Heart right ventricle (tissue), 16 donors: Measurements from ENCODE around the gene CLEC4D. TPM values are rescaled to one million over a fixed set of nuclear protein-coding genes. Genes with fewer than 3 reads are reported as not detected.
"Not testable (repeated sequence)": the region's sequence is repeated elsewhere in the genome, so short reads cannot be mapped to it uniquely, and the experiment has no call there.

Source experiments
- ATAC-seq, 8 donors: fragments of 200-7000 bp; cut with Tn5 transposase; one replicate each; pipeline ENCODE4 v1.9.1; 2020; ENCODE audit warnings: mild to moderate bottlenecking in 8 of 8, moderate library complexity in 8 of 8, moderate number of reproducible peaks in 1 of 8
- DNase-seq, 2 donors: peaks; one replicate each; pipeline ENCODE4 v3.0.0-alpha.2; 2020
- H3K27ac ChIP-seq, 10 donors: fragments of 200-600 bp; sonication (generic) in 2 of 10; one replicate each; pipeline versions ENCODE4 v1.5.0 to v1.8.0; 2020 to 2022; ENCODE audit warnings: mild to moderate bottlenecking in 3 of 10
- H3K27me3 ChIP-seq, 7 donors: fragments of 200-600 bp; one replicate each; pipeline ENCODE4 v1.8.0; 2021 to 2022; ENCODE audit warnings: mild to moderate bottlenecking in 2 of 7
- H3K36me3 ChIP-seq, 9 donors: fragments of 200-600 bp; sonication (generic) in 1 of 9; one replicate each; pipeline versions ENCODE4 v1.5.0 to v1.8.0; 2020 to 2022; ENCODE audit warnings: mild to moderate bottlenecking in 2 of 9
- H3K4me1 ChIP-seq, 9 donors: fragments of 200-600 bp; sonication (generic) in 1 of 9; one replicate each; pipeline versions ENCODE4 v1.5.0 to v1.8.0; 2020 to 2022; ENCODE audit warnings: mild to moderate bottlenecking in 4 of 9
- H3K4me3 ChIP-seq, 10 donors: fragments of 200-600 bp; sonication (generic) in 2 of 10; one replicate each; pipeline versions ENCODE4 v1.5.0 to v1.8.0; 2020 to 2022; ENCODE audit warnings: mild to moderate bottlenecking in 7 of 10, moderate library complexity in 2 of 10
- H3K9me3 ChIP-seq, 11 donors: fragments of 200-600 bp in 10 of 11; sonication (generic) in 2 of 11; one replicate each; pipeline versions ENCODE4 v1.5.0 to v1.8.0; 2013 to 2022; ENCODE audit warnings: mild to moderate bottlenecking in 2 of 11, control low read depth in 1 of 11, moderate library complexity in 1 of 11
- WGBS, 2 donors: extraction: QIAGEN DNeasy Blood & Tissue Kit; methylation state at CpG; one replicate each; pipeline ENCODE4 v1.1.7; 2013; ENCODE audit warnings: inconsistent platforms in 1 of 2; 5-methylcytosine and 5-hydroxymethylcytosine counted together
- intact Hi-C, 10 donors: fragments of 100-400 bp; cut with DNase I; formaldehyde crosslinking; loops; one replicate each; pipeline versions ENCODE4 v1.11.1 to v1.14.2; 2022
- polyA plus RNA-seq, 2 donors: library from polyadenylated mRNA; stranded (reverse); fragments of 200-250 nt; gene quantifications; one replicate each; pipeline ENCODE4 v1.2.3, GENCODE V29; 2013
- total RNA-seq, 10 donors: library from RNA; stranded (reverse); fragmentation: NEBNext Ultra II Directional in 3 of 10; extraction: Animal tissue kit (Norgen Biotek cat#: 25700) in 3 of 10; gene quantifications; one replicate each; pipeline versions ENCODE4 v1.2.1 to v1.2.4, GENCODE V29; 2021 to 2023
- TF ChIP-seq, protein P1 (sequence below), 9 donors: fragments of 200-600 bp; sonication (generic) in 2 of 9; IDR thresholded peaks; one replicate each; pipeline versions ENCODE4 v1.5.0 to v1.8.0; 2021 to 2022; ENCODE audit warnings: antibody characterized with exemption in 9 of 9, mild to moderate bottlenecking in 5 of 9, moderate library complexity in 1 of 9
- donor health status: Arrhythmogenic right ventricular cardiomyopathy.
- donor health status: ischemic (EF 13 %, LVEDD 7.1; RV severe dilation, severe dysfunction).
- donor health status: healthy with polysubstance abuse.
- donor health status: DM: no; HTN: yes; CAD: no.
- donor health status: DM: no; HTN: no; CAD: no.
- donor health status: ischemic (EF 25% LVEDD 6.9; RV normal size, moderate dysfunction).
- donor health status: ischemic (EF 25% LVEDD 5.7; RV mildly dilated, moderate dysfunction).
- donor health status: healthy.
- donor health status: DM: yes; HTN: yes; CAD: no.
- donor health status: Ischemic cardiomyopathy.
- donor health status: ischemic (EF 35%, LVEDD 5.7; RV mildly dilated, moderate dysfunction).
- donor health status: nonischemic (EF 11% LVEDD 7.7; RV severe dilation, severe dysfunction).
- donor health status: DM: yes; HTN: yes; CAD: no.
- donor health status: PGD.
- donor health status: ischemic (EF 29% LVEDD 5.4; RV normal size, mild dysfunction).
- donor health status: nonischemic (EF 23%, LVEDD 6.1; RV moderate dilation, normal function).

CLEC4D gene
- total and polyA plus RNA-seq, 12 donors = 0.17 to 1.0 (median 0.30) TPM; not detected in 5

DNA sequence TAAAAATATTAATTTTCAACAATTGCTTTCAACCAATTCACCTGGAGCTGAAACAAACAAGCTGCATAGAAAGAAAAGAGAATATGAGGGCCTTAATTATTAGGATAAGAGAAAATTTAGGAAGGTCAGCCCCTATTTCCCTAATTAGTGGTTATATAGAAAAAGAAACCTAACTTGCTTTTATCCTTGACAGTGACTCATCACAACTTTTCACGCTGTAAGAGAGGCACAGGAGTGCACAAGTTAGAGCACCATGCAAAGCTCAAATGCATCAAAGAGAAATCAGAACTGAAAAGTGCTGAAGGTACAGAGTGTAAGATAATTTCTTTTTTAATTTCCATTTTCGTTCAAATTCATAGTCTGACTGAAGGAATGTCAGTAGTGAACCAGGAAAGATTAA is 4.7 kb downstream of the CLEC4D start:
- DNase-seq = no peak
- no peak for ATAC-seq
- Histone ChIP-seq H3K4me1 (peaks cover 0 to 19% (median 0%) of the 10 kb centered on the region in 9 donors), H3K9me3 (peaks cover 0 to 7% (median 0%) of the 10 kb centered on the region in 11 donors), H3K27me3 (peaks cover 0 to 22% (median 8%) of the 10 kb centered on the region in 7 donors), H3K36me3 (no peaks in the 10 kb centered on the region), H3K4me3 (no peak overlapping the region), H3K27ac (no peak overlapping the region)
- intact Hi-C loops = no loop called here
- WGBS, 2 donors = 61 to 65% methylated on average over 2 of the region's 2 CpGs
- TF ChIP-seq, protein P1, sequence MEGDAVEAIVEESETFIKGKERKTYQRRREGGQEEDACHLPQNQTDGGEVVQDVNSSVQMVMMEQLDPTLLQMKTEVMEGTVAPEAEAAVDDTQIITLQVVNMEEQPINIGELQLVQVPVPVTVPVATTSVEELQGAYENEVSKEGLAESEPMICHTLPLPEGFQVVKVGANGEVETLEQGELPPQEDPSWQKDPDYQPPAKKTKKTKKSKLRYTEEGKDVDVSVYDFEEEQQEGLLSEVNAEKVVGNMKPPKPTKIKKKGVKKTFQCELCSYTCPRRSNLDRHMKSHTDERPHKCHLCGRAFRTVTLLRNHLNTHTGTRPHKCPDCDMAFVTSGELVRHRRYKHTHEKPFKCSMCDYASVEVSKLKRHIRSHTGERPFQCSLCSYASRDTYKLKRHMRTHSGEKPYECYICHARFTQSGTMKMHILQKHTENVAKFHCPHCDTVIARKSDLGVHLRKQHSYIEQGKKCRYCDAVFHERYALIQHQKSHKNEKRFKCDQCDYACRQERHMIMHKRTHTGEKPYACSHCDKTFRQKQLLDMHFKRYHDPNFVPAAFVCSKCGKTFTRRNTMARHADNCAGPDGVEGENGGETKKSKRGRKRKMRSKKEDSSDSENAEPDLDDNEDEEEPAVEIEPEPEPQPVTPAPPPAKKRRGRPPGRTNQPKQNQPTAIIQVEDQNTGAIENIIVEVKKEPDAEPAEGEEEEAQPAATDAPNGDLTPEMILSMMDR (IDR thresholded peaks at IDR 0.05) = no peak

DNA sequence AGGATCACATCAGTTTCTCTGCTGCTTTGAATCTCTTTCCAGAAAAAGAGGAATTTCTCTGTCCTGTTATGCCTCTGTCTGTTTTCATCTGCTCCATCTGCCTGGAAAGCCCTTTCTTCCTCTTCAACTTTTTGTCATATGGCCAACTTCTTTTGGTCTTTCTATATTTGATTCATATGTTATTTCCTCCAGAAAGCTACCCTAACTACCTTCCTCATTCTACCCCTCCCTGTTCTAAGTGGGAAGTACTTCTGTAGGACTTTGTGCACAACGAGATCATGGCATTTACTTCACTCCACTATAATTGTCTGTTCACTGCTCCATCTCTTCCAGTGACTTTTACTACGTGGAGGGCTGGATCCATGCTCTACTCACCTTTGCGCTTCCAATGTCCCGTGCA is 5.9 kb downstream of the CLEC4D start:
- Histone ChIP-seq H3K4me3 (no peak overlapping the region), H3K27ac (peak overlapping the region in 1 of 10 donors; percentile 37), H3K27me3 (peaks cover 0 to 22% (median 8%) of the 10 kb centered on the region in 7 donors), H3K9me3 (peaks cover 0 to 16% (median 0%) of the 10 kb centered on the region in 11 donors), H3K4me1 (peaks cover 0 to 17% (median 0%) of the 10 kb centered on the region in 9 donors), H3K36me3 (no peaks in the 10 kb centered on the region)
- WGBS, 2 donors = 70 to 77% methylated on average over 4 of the region's 4 CpGs
- ATAC-seq (peak in 3 of 8 donors; percentile 38 to 59 (median 42)), DNase-seq (no peak)
- intact Hi-C loops = no loop called here
- TF ChIP-seq, protein P1 (IDR thresholded peaks at IDR 0.05) = no peak

DNA sequence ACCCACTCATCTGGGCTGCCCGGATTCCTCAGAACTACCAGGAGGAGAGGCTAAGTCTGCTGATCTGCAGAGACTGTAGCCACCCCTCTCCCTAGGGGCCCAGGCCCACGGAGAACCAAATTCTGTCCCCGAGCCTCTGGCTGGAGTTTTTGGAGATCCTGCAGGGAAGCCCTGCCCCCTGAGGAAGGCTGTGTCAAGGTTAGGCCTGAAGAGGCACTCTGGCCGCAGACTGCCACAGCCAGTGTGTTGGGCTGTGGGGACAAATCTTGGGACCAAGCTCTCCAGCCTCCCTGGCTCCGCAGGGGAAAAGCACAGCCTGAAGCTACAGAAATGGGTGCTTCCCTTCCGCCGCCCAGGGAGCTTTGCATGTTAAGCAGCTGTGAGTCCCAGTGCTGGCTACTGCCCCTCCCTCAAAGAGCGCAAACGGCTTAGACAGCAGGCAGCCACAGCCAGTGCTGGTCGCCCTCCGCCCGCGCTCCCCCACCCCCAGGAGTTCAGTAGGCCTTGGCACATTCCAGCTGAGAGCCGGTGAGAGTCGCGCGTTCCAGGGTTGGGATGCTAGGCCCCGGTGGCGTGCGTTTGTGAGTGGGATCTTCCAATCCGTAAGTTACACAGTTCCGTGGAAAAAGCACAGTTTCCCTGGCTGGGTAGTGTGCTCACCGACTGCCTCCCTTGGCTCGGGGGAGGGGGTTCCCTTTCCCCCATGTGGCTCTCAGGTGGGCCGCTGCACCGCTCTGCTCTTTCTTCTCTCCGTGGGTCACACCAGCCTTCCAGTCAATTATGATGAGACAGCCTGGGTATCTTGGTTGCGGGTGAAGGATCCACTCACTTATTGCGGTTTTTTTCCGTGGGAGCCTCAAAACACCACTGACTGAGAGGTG is 14.2 kb downstream of the CLEC4D start:
- H3K36me3 ChIP-seq = no peaks in the 10 kb centered on the region
- peaks cover 0 to 39% (median 22%) of the 10 kb centered on the region in 7 donors for H3K27me3 ChIP-seq
- peaks cover 0 to 27% (median 5%) of the 10 kb centered on the region in 11 donors for H3K9me3 ChIP-seq
- DNase-seq (no peak), ATAC-seq (no peak)
- H3K27ac ChIP-seq = no peak overlapping the region
- WGBS, 2 donors = 60 to 66% methylated on average over 30 of the region's 30 CpGs
- intact Hi-C loops = no loop called here
- TF ChIP-seq, protein P1 (IDR thresholded peaks at IDR 0.05) = no peak
- H3K4me1 ChIP-seq = no peaks in the 10 kb centered on the region
- H3K4me3 ChIP-seq = no peak overlapping the region

DNA sequence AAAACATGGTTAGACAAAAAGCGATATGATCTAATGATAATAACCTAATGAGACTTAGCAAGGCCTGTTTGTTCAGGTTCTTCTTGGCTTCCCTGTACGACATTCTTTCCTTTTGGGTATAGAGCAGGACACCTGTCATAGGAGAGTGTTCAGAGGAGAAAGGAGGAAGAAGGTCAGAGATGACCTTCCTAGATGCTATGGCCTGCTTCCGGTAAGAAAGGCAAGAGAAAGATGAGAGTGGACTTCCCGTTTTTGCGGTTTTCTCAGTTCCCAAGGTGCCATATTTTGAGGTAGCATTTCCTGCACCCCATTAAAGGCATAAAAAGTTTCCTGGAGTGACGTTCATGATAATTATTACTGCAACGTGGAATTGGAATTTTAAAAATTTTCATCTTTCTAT is 18.7 kb downstream of the CLEC4D start:
- 74 to 79% methylated on average over 7 of the region's 7 CpGs for WGBS, 2 donors
- H3K4me1 ChIP-seq = no peaks in the 10 kb centered on the region
- DNase-seq (no peak), ATAC-seq (no peak)
- H3K9me3 ChIP-seq = no peaks in the 10 kb centered on the region
- TF ChIP-seq, protein P1 (IDR thresholded peaks at IDR 0.05) = no peak
- H3K27me3 ChIP-seq = peaks cover 0 to 45% (median 18%) of the 10 kb centered on the region in 7 donors
- H3K4me3 ChIP-seq = no peak overlapping the region
- H3K36me3 ChIP-seq = peaks cover 0 to 6% (median 0%) of the 10 kb centered on the region in 9 donors
- no peak overlapping the region for H3K27ac ChIP-seq
- intact Hi-C loops = no loop called here

DNA sequence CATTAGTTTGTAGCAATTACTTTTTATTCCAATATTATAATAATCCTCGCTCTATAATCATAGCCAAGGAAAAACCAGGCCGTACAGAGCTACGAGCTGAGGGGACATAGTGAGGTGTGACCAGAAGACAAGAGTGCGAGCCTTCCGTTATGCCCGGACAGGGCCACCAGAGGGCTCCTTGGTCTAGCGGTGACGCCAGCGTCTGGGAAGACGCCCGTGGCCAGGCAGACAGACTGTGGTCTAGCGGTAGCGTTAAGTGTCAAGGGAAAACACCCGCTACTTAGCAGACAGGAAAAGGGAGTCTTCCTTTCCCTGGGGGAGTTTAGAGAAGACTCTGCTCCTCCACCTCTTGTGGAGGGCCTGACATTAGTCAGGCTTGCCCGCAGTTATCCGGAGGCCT is 24.5 kb downstream of the CLEC4D start:
- peaks cover 0 to 24% (median 12%) of the 10 kb centered on the region in 7 donors for H3K27me3 ChIP-seq
- H3K27ac ChIP-seq, H3K4me3 ChIP-seq, intact Hi-C loops, H3K9me3 ChIP-seq, ATAC-seq, H3K4me1 ChIP-seq, H3K36me3 ChIP-seq, DNase-seq: not testable (repeated sequence)
- WGBS, 2 donors = 83 to 88% methylated on average over 14 to 15 of the region's 16 CpGs

DNA sequence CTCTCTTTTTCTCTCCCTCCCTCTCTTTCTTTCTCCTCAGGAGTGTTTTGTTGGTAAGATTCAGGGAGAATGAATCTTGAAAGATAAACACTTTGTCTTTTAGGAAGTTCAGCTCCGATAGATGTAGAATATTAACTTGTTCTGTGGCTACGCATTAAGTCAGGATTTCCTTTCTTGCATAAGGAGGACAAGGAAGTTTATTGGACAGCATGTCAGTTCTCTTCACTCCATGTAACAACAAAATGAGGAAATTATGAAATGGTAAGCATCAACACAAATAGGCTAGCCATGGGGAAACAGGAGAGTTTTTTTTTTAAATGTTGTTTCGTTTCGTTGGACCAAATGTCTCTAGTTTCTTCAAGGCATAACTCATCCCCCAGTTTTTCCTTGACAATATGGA is 27.5 kb downstream of the CLEC4D start, which contains the start of gene CLEC4E:
Gene CLEC4E (minus strand): TSS at position 75 of the 400 bp plus-strand sequence. CDS start 108 bp downstream, outside the sequence.
- Histone ChIP-seq H3K27ac (peak within 1 kb of the TSS in 2 of 10 donors; percentile 22 to 83), H3K27me3 (peaks cover 0 to 21% (median 6%) of the 10 kb centered on the region in 7 donors), H3K4me3 (peak within 1 kb of the TSS in 1 of 10 donors; percentile 44), H3K4me1 (peaks cover 0 to 11% (median 0%) of the 10 kb centered on the region in 9 donors)
- 58 to 64% methylated on average over 4 of the region's 4 CpGs for WGBS, 2 donors
- H3K9me3 ChIP-seq, DNase-seq, H3K36me3 ChIP-seq: not testable (repeated sequence)
- ATAC-seq = peak in 6 of 8 donors; percentile 57 to 86 (median 65)
- intact Hi-C loops = loop anchor here in 4 of 10 donors (5.0 to 10.0 kb wide), 3 partner anchors 64 to 506 kb away; no protein-coding TSS in a partner anchor
